GM23338 (cell line): ENCODE results near the gene ID2. TPM values are rescaled to one million over a fixed set of nuclear protein-coding genes. Genes with fewer than 3 reads are reported as not detected.

Experiments
- CREB1 ChIP-seq: fragments of 250-450 bp; sonication (Bioruptor Pico); IDR thresholded peaks from 2 replicates; pipeline ENCODE4 v1.5.0; 2020; ENCODE audit warnings: low read depth, mild to moderate bottlenecking, moderate library complexity
- EZH2 ChIP-seq: fragments of 200-600 bp; sonication (generic); IDR thresholded peaks from one replicate; pipeline ENCODE4 v1.8.0; 2017; ENCODE audit warnings: antibody characterized with exemption, mild to moderate bottlenecking, low read depth; ENCODE audit not compliant: unreplicated experiment
- NANOG ChIP-seq: IDR thresholded peaks from 2 replicates; pipeline ENCODE4 v1.6.1; 2016; ENCODE audit warnings: antibody characterized with exemption, borderline replicate concordance
- STAT1 ChIP-seq: IDR thresholded peaks from one replicate; pipeline ENCODE4 v1.6.1; 2016; ENCODE audit warnings: antibody characterized with exemption; ENCODE audit not compliant: unreplicated experiment
- ZNF114 ChIP-seq: fragments of 250-450 bp; sonication (Bioruptor Pico); IDR thresholded peaks from 2 replicates; pipeline ENCODE4 v1.5.0; 2020; ENCODE audit warnings: mild to moderate bottlenecking, moderate library complexity
- ZNF331 ChIP-seq: fragments of 250-450 bp; sonication (Bioruptor Pico); IDR thresholded peaks from 2 replicates; pipeline ENCODE4 v1.5.0; 2020; ENCODE audit warnings: low read depth, mild to moderate bottlenecking, moderate library complexity
- polyA plus RNA-seq: library from polyadenylated mRNA; unstranded; fragments of >200 nt; fragmentation: Nextera tagmentation; extraction: Ambion mirVana; gene quantifications from 2 replicates; pipeline ENCODE4 v1.2.1, GENCODE V29; 2016
- total RNA-seq: library from RNA; depleted of rRNA; stranded (reverse); fragments of >200 nt; shearing (Covaris generic); gene quantifications from 2 replicates; pipeline ENCODE4 v1.2.3, GENCODE V29; 2014
- TF ChIP-seq, protein P1 (sequence below): fragments of 250-450 bp; sonication (Bioruptor Pico); IDR thresholded peaks from 2 replicates; pipeline ENCODE4 v1.5.0; 2020; ENCODE audit warnings: mild to moderate bottlenecking, moderate library complexity
- TF ChIP-seq, protein P2 (sequence below), 2 experiments: fragments of 200-600 bp in 1 of 2; sonication (generic) in 1 of 2; conservative IDR thresholded peaks; 2 replicates each; pipeline versions ENCODE4 v1.5.1 to v1.6.1; 2016 to 2017; ENCODE audit warnings: antibody characterized with exemption in 2 of 2, low read depth in 2 of 2, mild to moderate bottlenecking in 2 of 2, moderate library complexity in 1 of 2
- TF ChIP-seq, protein P3 (sequence below): IDR thresholded peaks from 2 replicates; pipeline ENCODE4 v1.6.1; 2016; ENCODE audit warnings: antibody characterized with exemption

ID2 gene
- total and polyA plus RNA-seq, 2 experiments from 2014 or later = 87.0 to 110 TPM

DNA sequence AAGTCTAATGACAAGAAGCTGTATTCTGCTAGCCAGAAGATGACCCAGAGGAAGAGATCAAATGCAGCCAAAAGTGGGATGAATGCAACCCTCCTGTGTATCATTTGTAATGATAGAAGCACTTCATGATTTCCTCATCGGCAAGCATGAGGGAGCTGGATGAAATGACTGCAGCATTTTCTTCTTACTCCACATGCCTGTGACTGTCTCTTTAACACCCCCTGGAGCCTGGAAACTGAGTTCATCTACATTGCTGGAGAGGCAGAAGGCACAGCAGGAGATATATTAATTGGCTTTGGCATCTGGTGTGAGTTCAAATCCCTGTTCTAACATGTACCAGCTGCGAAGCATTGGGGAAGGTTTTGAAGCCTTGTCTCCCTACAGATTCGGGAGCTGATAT, 37.7 kb downstream of the ID2 start (continued):
- TF ChIP-seq, protein P1, sequence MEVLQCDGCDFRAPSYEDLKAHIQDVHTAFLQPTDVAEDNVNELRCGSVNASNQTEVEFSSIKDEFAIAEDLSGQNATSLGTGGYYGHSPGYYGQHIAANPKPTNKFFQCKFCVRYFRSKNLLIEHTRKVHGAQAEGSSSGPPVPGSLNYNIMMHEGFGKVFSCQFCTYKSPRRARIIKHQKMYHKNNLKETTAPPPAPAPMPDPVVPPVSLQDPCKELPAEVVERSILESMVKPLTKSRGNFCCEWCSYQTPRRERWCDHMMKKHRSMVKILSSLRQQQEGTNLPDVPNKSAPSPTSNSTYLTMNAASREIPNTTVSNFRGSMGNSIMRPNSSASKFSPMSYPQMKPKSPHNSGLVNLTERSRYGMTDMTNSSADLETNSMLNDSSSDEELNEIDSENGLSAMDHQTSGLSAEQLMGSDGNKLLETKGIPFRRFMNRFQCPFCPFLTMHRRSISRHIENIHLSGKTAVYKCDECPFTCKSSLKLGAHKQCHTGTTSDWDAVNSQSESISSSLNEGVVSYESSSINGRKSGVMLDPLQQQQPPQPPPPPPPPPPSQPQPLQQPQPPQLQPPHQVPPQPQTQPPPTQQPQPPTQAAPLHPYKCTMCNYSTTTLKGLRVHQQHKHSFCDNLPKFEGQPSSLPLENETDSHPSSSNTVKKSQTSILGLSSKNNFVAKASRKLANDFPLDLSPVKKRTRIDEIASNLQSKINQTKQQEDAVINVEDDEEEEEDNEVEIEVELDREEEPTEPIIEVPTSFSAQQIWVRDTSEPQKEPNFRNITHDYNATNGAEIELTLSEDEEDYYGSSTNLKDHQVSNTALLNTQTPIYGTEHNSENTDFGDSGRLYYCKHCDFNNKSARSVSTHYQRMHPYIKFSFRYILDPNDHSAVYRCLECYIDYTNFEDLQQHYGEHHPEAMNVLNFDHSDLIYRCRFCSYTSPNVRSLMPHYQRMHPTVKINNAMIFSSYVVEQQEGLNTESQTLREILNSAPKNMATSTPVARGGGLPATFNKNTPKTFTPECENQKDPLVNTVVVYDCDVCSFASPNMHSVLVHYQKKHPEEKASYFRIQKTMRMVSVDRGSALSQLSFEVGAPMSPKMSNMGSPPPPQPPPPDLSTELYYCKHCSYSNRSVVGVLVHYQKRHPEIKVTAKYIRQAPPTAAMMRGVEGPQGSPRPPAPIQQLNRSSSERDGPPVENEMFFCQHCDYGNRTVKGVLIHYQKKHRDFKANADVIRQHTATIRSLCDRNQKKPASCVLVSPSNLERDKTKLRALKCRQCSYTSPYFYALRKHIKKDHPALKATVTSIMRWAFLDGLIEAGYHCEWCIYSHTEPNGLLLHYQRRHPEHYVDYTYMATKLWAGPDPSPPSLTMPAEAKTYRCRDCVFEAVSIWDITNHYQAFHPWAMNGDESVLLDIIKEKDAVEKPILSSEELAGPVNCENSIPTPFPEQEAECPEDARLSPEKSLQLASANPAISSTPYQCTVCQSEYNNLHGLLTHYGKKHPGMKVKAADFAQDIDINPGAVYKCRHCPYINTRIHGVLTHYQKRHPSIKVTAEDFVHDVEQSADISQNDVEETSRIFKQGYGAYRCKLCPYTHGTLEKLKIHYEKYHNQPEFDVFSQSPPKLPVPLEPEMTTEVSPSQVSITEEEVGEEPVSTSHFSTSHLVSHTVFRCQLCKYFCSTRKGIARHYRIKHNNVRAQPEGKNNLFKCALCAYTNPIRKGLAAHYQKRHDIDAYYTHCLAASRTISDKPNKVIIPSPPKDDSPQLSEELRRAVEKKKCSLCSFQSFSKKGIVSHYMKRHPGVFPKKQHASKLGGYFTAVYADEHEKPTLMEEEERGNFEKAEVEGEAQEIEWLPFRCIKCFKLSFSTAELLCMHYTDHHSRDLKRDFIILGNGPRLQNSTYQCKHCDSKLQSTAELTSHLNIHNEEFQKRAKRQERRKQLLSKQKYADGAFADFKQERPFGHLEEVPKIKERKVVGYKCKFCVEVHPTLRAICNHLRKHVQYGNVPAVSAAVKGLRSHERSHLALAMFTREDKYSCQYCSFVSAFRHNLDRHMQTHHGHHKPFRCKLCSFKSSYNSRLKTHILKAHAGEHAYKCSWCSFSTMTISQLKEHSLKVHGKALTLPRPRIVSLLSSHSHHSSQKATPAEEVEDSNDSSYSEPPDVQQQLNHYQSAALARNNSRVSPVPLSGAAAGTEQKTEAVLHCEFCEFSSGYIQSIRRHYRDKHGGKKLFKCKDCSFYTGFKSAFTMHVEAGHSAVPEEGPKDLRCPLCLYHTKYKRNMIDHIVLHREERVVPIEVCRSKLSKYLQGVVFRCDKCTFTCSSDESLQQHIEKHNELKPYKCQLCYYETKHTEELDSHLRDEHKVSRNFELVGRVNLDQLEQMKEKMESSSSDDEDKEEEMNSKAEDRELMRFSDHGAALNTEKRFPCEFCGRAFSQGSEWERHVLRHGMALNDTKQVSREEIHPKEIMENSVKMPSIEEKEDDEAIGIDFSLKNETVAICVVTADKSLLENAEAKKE (CRISPR knock-in tag) = no peak
- TF ChIP-seq STAT1 (no peak), EZH2 (no peak), NANOG (no peak), CREB1 (CRISPR knock-in tag) (no peak), ZNF114 (CRISPR knock-in tag) (no peak), ZNF331 (CRISPR knock-in tag) (no peak)
- TF ChIP-seq, protein P2, sequence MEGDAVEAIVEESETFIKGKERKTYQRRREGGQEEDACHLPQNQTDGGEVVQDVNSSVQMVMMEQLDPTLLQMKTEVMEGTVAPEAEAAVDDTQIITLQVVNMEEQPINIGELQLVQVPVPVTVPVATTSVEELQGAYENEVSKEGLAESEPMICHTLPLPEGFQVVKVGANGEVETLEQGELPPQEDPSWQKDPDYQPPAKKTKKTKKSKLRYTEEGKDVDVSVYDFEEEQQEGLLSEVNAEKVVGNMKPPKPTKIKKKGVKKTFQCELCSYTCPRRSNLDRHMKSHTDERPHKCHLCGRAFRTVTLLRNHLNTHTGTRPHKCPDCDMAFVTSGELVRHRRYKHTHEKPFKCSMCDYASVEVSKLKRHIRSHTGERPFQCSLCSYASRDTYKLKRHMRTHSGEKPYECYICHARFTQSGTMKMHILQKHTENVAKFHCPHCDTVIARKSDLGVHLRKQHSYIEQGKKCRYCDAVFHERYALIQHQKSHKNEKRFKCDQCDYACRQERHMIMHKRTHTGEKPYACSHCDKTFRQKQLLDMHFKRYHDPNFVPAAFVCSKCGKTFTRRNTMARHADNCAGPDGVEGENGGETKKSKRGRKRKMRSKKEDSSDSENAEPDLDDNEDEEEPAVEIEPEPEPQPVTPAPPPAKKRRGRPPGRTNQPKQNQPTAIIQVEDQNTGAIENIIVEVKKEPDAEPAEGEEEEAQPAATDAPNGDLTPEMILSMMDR (conservative IDR thresholded peaks at IDR 0.05; ENCODE audit: low read depth in 2 of 2) = no peak
- TF ChIP-seq, protein P3, sequence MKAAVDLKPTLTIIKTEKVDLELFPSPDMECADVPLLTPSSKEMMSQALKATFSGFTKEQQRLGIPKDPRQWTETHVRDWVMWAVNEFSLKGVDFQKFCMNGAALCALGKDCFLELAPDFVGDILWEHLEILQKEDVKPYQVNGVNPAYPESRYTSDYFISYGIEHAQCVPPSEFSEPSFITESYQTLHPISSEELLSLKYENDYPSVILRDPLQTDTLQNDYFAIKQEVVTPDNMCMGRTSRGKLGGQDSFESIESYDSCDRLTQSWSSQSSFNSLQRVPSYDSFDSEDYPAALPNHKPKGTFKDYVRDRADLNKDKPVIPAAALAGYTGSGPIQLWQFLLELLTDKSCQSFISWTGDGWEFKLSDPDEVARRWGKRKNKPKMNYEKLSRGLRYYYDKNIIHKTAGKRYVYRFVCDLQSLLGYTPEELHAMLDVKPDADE = no peak
